GM18508 (cell line): ENCODE results near the gene TKTL2.
A peak's percentile ranks its signal among the peaks of the same experiment; 100 is the strongest.

Experiments used
- ATAC-seq: cut with Tn5 transposase; IDR thresholded peaks from one replicate; pipeline ENCODE4 v1.9.1; 2021; ENCODE audit warnings: moderate number of reproducible peaks; ENCODE audit not compliant: insufficient read depth, unreplicated experiment

The TKTL2 gene

GRCh38 chr4:163473576-163473975, at the start of gene TKTL2:
Gene TKTL2, minus strand, starts transcription at chr4:163473754. Its CDS starts 20 bp downstream, at chr4:163473734.
- no peak for ATAC-seq

DNA sequence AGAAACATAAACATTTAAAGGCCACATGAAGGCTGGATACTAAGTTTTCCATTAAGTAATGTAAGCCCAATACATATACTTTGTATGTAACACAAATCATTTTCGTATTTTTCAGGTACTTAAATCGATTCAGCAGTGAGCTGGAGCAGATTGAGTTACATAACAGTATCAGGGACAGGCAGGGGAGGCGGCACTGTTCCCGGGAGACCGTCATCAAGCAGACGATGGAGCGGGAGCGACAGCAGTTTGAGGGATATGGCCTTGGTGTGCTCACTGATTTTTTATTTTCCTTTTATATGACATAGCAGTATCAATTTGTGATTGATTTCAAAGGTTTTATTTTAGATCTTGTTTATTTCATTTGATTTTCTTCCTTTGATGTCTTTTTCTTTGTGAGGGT, 41.6 kb upstream of the TKTL2 start:
- no peak for ATAC-seq

- ATAC-seq, result no peak
Observed at GRCh38 chr4:163505374-163505773, 31.8 kb upstream of the TKTL2 start.

DNA sequence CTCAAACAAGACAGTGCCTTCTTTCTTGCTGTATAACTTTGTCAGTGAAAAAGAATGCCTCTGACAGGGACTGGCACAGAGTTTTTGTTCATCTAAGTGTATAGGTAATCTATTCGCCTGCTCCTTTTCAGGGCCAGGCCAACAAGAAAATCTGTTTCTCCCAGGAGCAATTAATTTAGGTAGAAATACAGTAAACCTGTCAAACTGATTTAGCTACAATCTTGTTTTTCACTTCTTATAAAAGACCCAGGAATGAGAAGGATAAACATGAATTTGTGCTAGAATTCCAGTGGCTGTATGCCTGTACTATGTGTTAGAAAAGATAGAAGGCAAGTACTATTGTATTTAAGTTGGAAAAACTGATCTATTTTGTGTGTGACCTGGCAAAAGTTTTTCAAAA, 27.0 kb upstream of the TKTL2 start:
- ATAC-seq, result no peak

DNA sequence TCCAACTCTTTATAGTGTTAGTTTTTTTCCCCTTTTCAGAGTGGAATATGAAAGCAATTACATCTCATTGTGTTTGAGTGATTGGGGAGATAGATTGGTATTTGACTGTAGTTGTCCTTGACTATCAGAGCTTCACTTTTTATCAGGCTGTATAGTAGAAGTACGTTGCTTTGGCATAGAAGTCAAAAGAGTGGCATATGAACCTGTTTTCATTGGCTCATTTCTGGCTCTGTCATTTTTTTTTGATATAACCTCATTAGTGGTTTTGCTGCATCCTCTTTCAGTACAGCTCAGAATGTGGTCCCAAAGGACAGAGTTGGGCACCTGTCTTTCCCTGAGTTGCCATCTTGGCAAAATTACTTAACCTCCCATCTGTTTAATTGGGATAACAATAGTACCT, 22.3 kb upstream of the TKTL2 start:
- peak; percentile 37 for ATAC-seq

GRCh38 chr4:163494360-163495241, 21.0 kb upstream of the TKTL2 start, which contains the start of gene TMA16:
Gene TMA16, plus strand, starts transcription at chr4:163494690. Its CDS starts 112 bp downstream, at chr4:163494802.
- peak; percentile 70 for ATAC-seq

DNA sequence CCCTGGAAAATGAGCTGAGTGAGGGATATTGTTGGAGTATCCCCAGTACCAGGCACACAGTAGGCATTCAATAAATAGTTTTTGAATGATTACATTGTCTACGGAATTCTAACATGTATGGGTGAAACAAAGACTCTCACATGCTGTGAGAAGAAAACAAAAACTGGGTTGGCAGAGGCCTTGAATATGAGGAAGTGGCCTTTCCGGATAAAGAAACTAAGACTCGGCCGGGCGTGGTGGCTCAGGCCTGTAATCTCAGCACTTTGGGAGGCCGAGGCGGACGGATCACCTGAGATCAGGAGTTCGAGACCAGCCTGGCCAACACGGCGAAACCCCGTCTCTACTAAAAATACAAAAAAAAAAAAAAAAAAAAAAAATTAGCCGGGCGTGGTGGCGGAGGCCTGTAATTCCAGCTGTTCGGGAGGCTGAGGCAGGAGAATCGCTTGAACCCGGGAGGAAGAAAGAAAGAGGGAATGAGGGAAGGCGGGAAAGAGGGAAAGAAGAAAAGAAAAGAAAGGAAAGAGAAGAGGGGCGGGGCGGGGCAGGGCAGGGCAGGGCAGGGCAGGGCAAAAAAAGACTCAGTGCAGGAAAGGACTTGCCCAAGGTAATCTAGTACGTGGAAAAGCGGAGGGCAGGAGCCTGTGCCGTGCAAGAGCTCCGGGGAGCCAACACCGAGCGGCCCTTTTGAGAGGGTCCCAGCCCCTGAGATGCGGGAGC, 20.2 kb upstream of the TKTL2 start:
- no peak for ATAC-seq

- ATAC-seq, result no peak
Observed at GRCh38 chr4:163492951-163493504, 19.5 kb upstream of the TKTL2 start.

DNA sequence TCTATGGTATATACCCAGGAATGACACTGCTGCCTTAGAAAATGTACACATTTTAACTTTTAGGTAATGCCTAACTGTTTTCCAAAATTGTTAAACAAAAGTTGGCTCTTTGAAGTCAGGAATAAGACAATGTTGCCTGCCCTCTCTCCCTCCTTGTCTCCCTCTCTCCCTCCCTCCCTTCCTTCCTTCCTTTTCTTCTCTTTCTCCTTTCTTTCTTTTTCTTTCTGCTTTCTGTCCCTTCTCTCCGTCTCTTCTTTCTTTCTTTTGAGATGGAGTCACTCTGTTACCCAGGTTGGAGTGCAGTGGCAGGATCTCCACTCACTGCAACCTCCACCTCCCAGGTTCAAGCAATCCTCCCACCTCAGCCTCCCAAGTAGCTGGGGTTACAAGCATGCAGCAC, 16.4 kb upstream of the TKTL2 start:
- ATAC-seq, result no peak

DNA sequence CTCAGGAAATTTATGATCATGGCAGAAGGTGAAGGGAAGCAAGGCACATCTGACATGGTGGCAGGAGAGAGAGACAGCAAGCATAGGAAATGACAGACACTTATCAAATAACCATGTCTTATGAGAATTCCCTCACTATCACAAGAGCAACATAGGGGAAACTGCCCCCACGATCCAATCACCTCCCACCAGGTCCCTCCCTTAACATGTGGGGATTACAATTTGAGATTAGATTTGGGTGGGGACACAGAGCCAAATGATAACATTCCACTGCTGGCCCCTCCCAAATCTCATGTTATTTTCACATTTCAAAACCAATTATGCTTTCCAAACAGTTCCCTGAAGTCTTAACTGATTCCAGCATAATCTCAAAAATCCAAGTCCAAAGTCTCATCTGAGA, 12.8 kb upstream of the TKTL2 start:
- no peak for ATAC-seq

GRCh38 chr4:163485589-163485988, 12.0 kb upstream of the TKTL2 start:
- ATAC-seq, result no peak

- no peak for ATAC-seq
Observed at GRCh38 chr4:163484906-163485305, 11.4 kb upstream of the TKTL2 start.

DNA sequence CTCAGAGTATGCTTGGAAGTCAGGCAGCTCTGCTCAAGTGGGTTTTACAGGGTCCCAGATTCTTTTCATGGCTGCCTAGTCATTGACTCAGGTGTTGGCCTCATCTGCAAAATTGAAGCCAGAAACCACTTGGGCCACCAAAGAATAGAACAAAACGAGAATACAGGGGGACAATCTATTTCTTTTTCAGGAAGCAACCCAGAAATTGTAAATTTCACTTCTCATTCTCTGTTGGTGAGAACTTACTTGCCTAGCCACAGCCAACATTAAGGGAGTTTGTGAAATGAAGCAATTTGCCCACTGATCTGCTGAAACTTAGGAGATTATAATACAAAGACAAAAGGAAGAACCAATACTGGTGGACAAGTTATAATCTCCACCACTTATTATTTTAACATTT, 8.6 kb upstream of the TKTL2 start:
- no peak for ATAC-seq

DNA sequence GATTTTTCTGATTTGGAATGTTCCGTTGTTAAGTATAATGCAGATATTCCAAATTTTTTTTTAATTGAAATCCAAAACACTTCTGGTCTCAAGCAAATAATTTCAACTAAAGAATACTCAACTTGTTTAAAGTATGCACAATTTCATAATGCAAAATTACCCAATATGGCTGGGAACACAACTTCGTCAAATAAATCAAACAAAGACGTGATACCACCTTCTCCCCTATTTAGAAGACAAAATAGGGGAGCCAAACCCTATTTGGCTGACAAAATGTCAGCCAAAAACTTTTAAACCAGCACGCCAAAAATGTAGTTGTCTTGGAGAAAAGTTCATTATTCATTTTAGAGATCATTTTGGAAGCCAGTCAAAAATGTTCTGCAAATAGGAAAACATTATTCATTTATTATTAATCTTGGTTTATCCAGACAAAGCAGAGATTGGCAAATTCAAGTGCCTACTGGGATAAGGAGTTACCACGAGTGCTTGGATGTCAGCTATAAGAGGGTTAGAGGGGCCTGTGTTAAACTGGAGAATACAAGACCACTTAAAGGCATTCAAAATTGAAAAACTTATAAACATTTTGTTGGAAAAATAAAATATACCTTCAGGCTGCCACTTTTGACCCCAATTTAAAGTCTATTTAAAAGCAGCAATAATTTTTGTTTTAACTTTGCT, 3.3 kb upstream of the TKTL2 start:
- no peak for ATAC-seq

- no peak for ATAC-seq
Observed at GRCh38 chr4:163474027-163474426, 473 bp upstream of the TKTL2 start.

GRCh38 chr4:163473130-163473529, 424 bp downstream of the TKTL2 start:
- ATAC-seq, result no peak

DNA sequence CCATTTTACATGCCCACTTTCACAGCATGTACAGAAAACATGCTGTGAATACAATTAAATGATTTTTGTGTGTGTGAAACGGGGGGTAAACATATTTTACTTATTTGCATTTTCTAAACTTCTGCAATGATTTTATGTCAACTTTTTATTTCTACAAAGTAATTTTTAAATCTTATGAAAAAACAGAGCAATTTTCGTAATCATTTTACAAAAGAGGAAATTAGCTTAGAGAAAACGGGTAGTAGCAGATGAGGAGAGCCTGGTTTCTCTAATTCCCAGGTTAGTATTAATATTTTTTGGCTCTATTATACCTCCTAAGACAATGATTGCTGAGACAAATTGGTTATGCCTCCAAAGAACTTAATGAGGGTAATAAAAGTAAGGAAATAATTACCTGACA, 3.2 kb downstream of the TKTL2 start:
- ATAC-seq, result no peak

- ATAC-seq, result no peak
Observed at GRCh38 chr4:163467082-163467770, 6.3 kb downstream of the TKTL2 start.

DNA sequence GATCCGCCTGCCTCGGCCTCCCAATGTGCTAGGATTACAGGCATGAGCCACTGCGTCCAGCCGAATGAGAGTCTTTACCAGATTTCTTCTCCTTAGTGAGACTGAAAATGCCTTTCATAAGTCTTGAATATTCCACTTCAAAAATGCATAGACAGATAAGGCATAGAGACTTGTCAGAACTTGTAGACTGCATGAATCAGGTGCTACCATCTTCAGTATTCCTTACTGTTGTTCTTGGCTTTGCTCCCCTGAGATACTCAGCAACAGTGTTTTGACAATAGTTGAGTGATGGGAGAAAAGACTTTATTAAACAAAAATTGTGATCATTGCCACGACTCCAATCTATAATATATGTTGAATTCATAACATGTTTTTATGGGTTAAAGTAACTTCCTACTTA, 11.0 kb downstream of the TKTL2 start:
- no peak for ATAC-seq

DNA sequence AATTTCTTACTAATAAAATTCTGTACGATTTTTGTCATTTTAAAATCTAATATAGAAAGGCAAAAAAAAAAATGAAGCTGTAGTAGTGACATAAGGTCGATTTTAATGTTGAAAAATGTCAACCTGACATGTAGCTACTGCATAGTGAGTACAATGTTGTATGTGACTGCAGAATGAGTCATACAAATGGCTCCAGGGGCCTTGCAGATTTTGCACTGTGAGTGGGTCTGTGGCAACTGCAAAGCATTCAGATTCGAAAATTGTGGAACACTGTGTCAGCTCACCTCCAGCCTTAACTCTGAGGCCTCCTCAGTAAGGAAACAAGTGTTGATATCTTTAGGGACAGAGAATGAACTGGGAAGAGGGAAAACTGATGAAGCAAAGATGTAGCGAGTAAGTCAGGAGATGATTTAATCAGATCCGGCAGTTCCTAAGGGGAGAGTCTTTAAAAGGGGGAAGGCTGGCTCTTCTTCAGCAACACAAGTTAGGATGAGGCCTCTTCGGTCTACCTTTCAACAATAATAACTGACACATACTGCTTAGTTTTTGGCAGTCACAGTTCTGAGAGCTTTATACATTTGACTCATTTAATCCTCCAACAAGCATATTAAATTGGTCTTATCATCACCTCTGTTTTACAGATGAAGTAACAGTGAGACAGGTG, 24.9 kb downstream of the TKTL2 start:
- no peak for ATAC-seq
